ENCODE measurements around the gene LRP2BP. TPM values are rescaled to one million over a fixed set of nuclear protein-coding genes. Genes with fewer than 3 reads are reported as not detected.

Gene LRP2BP
- total RNA-seq, 1 donor from 2014 or later, result 0.92 TPM

GRCh38 chr4:185359767-185360446 lies 35.8 kb downstream of the LRP2BP start:
- Mint-ChIP-seq H3K27me3 (ENCODE audit: unreplicated experiment) (peaks cover 5% of the 10 kb centered on the region), H3K36me3 (ENCODE audit: low read depth, unreplicated experiment) (peaks cover 6% of the 10 kb centered on the region), H3K4me1 (ENCODE audit: unreplicated experiment) (no peaks in the 10 kb centered on the region), H3K4me3 (ENCODE audit: unreplicated experiment) (no peak overlapping the region), H3K9me3 (ENCODE audit: unreplicated experiment) (no peaks in the 10 kb centered on the region), H3K27ac (ENCODE audit: unreplicated experiment) (no peak overlapping the region)
- no peak for TF ChIP-seq CTCF (IDR thresholded peaks at IDR 0.05; ENCODE audit: unreplicated experiment)
- DNase-seq (ENCODE audit: low spot score), result no peak

- Mint-ChIP-seq H3K27me3 (ENCODE audit: unreplicated experiment) (peaks cover 5% of the 10 kb centered on the region), H3K27ac (ENCODE audit: unreplicated experiment) (no peak overlapping the region), H3K4me1 (ENCODE audit: unreplicated experiment) (no peaks in the 10 kb centered on the region), H3K36me3 (ENCODE audit: low read depth, unreplicated experiment) (peaks cover 6% of the 10 kb centered on the region), H3K4me3 (ENCODE audit: unreplicated experiment) (no peak overlapping the region), H3K9me3 (ENCODE audit: unreplicated experiment) (no peaks in the 10 kb centered on the region)
- DNase-seq (ENCODE audit: low spot score), result no peak
- no peak for TF ChIP-seq CTCF (IDR thresholded peaks at IDR 0.05; ENCODE audit: unreplicated experiment)
These were observed 36.8 kb downstream of the LRP2BP start for GRCh38 chr4:185358959-185359358.

DNA sequence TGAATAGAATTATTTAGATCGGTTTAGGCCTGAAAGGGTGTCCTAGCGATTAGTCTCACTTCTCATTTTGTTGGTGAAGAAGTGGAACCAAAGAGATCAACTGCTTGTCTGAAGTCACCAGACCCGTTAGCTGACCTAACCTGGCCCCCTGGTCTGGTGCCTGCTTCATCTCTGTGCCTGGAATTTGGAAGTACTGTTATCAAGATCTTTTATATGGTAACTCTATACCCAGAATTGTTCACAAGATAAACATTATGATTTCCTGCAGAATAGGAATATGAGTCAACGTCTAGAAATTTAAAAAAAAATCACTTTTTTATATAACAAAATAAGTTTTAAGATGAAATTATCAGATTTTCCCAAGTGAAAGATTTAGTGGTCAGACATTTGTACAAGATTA lies 37.2 kb downstream of the LRP2BP start:
- TF ChIP-seq CTCF (IDR thresholded peaks at IDR 0.05; ENCODE audit: unreplicated experiment), result no peak
- DNase-seq (ENCODE audit: low spot score), result no peak
- Mint-ChIP-seq H3K9me3 (ENCODE audit: unreplicated experiment) (no peaks in the 10 kb centered on the region), H3K4me3 (ENCODE audit: unreplicated experiment) (no peak overlapping the region), H3K4me1 (ENCODE audit: unreplicated experiment) (no peaks in the 10 kb centered on the region), H3K36me3 (ENCODE audit: low read depth, unreplicated experiment) (peaks cover 6% of the 10 kb centered on the region), H3K27ac (ENCODE audit: unreplicated experiment) (no peak overlapping the region), H3K27me3 (ENCODE audit: unreplicated experiment) (peaks cover 5% of the 10 kb centered on the region)

DNA sequence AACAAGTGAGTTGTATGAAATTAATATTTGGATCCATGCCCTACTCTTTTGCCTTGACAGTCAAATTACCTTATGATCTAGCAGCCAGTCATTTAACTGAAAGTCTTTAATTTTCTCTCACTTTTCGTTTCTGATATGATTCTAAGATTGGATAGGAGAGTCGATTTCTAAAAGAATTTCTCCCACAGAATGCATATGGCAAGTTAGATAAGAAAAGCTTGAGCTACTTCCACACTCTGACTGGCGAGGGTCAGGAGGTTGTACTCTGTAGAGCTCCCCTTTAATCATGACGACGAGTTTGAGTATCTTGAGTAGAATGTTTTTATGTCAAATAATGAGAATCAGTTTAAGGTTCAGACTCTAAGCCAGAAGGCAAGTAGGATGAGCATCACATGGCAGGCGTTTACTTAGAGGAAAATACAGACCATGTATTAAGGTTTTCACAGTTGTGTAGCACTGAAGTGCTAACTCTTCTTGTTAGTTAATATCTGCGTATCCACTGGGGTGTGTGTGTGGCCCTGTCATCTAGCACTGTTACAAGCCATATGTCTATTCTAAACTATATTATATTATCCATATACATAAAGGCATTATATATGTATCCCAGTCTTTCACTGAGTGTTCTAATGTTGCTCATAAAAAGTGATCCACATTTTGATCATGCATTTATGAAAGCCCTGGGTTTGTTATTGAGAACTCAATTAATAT lies 37.8 kb downstream of the LRP2BP start:
- Mint-ChIP-seq H3K4me3 (ENCODE audit: unreplicated experiment) (no peak overlapping the region), H3K9me3 (ENCODE audit: unreplicated experiment) (no peaks in the 10 kb centered on the region), H3K27ac (ENCODE audit: unreplicated experiment) (no peak overlapping the region), H3K27me3 (ENCODE audit: unreplicated experiment) (peaks cover 5% of the 10 kb centered on the region), H3K4me1 (ENCODE audit: unreplicated experiment) (no peaks in the 10 kb centered on the region), H3K36me3 (ENCODE audit: low read depth, unreplicated experiment) (peaks cover 10% of the 10 kb centered on the region)
- TF ChIP-seq CTCF (IDR thresholded peaks at IDR 0.05; ENCODE audit: unreplicated experiment), result no peak
- no peak for DNase-seq (ENCODE audit: low spot score)

DNA sequence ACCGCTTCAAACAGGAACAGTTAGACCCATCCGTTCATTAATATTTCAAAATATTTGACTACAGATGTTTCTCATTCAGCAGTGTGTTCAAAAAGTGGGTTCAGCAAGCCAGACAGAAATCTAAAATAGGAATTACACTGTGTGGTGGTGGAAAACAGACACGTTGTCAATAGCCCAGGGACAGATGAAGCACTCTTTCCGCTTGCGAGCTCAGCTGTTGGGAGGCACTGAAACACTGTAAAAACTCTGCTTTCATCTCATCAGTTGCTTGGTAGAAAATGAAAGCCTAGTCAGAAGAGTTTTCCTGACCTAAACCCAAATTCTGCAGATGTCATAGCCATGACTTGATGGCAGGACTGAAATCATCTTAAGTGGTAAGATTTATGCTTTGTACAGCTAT lies 38.5 kb downstream of the LRP2BP start:
- peaks cover 5% of the 10 kb centered on the region for H3K27me3 Mint-ChIP-seq (ENCODE audit: unreplicated experiment)
- H3K4me3 Mint-ChIP-seq (ENCODE audit: unreplicated experiment), result no peak overlapping the region
- no peak for DNase-seq (ENCODE audit: low spot score)
- no peak overlapping the region for H3K27ac Mint-ChIP-seq (ENCODE audit: unreplicated experiment)
- H3K9me3 Mint-ChIP-seq (ENCODE audit: unreplicated experiment), result no peaks in the 10 kb centered on the region
- no peaks in the 10 kb centered on the region for H3K4me1 Mint-ChIP-seq (ENCODE audit: unreplicated experiment)
- peaks cover 17% of the 10 kb centered on the region for H3K36me3 Mint-ChIP-seq (ENCODE audit: low read depth, unreplicated experiment)
- no peak for TF ChIP-seq CTCF (IDR thresholded peaks at IDR 0.05; ENCODE audit: unreplicated experiment)
